NCI-H1417 (cell line): Measurements from ENCODE around the gene FBXW4.

Source experiments
- DNase-seq, 3 experiments: peaks; one replicate each; lab custom pipeline; 2025; lab: John Stamatoyannopoulos, UW

Gene FBXW4

DNA sequence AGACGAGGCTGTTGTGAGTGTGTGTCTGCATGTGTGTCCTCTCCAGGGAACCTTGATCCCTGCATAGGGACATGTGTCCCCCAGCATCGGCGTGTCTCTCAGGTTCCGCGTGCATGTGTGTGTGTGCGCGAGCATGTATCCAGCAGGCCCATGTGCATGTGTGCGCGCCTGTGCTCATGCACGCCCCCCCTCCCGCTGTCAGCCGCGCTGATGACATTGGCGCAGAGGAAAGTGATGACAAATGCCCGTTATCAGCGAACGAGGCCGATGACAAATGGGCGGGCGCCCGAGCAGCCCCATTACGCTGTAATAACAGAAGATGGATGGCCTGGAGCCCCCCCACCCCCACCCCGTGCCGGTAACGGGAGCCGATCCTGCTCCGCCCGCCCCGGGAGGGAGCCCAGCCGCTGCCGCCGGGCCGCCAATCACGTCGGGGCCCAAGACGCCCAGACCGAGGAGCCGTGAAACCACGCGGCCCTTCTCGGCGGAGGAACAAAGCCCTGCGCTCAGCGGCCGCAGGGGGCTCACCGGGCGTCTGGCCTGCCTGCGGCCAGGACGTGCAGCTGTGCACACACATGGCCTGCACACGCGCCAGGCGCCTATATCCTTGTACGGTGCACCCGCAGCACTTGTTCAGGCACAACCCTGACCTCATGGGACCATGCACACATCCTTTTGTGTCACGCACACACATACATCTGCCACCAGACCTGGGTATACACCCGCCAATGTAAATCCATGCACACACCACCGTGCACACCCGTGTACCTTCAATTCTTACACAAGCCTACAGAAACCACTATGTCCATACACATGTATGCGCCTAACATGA lies 128.4 kb downstream of the FBXW4 start:
- DNase-seq: peak; percentile 64 to 87 (median 78)

DNA sequence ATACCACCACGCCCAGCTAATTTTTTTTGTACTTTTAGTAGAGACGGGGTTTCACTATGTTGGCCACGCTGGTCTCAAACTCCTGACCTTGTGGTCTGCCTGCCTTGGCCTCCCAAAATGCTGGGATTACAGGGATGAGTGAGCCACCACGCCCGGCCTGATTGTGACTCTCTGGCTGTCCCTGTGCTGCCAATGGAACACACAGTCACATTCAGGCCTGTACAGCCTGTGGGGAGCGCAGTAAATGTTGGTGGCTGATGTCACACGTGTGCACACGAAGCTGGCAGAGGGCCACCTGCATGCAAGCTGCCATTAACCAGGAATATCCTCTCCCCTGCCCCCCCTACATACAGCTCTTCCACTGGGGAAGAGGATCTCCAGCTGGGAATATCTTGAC lies 129.0 kb downstream of the FBXW4 start:
- peak in 2 of 3 experiments; percentile 64 to 76 for DNase-seq

DNA sequence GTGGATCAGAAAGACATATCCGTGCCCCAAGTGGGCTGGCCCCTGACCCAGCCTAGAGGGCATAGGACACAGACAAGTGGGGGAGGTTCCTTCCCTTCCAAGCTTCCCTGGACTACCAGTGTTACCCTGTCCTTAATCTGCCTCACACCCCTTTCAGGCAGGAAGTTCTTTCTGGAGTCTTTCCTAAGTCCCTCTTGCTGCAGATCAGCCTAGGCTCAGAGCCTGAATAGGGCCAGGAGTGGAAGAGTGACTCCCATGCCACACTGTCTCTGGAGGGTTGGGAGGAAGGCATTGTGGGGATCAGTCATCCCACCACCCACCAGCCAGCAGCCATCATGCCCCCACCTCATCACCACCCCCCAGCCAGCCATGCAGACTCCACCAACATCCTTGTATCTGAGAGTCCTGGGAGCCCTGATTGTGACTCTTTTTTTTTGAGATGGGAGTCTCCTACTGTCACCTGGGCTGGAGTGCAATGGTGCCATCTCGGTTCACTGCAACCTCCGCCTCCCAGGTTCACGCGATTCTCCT lies 129.5 kb downstream of the FBXW4 start:
- no peak for DNase-seq

DNA sequence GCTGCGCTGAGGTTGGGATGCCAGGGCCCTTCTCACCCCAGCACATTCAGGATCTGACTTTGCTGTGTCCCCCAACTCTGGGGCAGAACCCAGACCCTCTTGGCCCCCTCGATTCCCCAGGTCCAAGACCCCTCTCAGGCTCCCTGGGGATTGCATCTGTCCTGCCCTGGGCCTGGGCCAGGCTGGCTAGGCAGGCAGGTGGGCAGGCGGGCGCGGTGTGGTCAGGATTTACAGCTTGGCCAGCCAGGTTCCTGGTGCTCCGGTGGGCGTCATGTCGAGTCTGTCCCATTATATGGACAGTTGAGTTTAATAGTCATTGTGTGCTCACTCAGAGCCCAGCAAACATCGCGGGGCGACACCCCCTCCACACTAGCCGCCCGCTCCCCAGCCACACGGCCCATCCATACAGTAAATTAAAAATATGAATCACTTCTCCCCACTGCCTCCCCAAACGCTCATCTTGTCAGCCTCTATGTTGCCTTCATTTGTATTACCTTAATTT lies 130.4 kb downstream of the FBXW4 start:
- no peak for DNase-seq

DNA sequence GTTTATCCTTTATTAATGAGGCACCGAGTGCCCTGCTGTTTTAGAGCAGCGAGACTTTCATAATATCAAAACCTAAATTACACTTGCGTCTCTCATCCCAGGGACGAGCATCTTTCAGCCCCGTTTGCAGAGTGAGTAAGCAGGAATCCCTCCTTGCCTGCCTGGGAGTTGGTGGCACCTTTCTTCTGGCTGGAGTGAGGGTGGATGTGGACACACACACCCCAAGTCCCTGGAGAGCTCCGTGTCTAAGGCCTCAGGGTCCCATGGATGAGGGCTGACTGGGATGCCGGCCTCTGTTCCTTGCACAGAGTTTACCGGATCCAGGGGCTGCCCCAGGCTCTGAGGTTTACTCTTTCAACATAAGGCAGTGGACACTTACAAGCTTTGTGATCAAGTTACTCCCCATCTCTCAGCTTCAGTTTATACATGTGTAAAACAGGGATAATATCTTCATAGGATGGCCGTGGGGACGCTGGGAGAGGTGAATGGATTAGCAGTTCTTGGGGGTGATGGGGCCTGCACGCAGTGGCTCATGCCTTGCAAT lies 131.4 kb downstream of the FBXW4 start:
- no peak for DNase-seq

DNA sequence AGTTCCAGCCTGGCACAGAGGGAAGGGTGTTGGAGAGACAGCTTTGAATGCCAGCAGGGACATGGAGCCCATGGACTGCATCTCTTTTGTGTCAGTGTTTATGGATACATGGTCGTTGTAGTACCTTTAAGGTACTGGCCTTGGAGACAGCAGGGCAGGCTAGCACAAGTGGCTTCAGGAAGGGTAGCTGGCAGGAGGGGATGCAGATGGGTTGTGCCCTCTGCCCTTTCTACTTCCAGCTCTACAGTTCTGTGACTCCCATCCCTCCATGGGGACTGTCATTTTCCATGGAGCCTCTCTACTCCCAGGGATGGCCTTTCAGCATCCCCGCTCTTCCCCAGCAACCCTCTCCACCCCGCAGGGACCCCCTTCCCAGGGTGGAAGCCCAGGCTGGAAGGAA lies 132.0 kb downstream of the FBXW4 start:
- no peak for DNase-seq

DNA sequence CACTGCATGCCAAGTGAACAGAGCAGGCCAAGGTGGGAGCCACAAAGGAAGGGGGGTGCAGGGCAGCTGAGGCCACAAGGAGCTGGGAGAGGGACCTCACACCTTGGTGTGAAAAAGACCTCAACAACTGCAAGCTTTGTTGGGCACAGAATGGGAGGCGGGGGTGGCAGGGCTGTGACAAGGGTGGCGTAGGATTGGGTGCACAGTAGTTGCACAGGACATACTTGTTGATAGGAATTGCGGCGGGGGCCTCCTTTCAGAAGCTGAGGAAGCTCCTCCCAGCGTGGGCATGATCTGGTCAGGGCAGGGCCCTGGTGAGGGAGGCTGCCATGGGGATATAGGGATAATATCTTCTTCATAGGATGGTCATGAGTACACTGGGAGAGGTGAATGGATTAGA lies 132.7 kb downstream of the FBXW4 start:
- DNase-seq: no peak

DNA sequence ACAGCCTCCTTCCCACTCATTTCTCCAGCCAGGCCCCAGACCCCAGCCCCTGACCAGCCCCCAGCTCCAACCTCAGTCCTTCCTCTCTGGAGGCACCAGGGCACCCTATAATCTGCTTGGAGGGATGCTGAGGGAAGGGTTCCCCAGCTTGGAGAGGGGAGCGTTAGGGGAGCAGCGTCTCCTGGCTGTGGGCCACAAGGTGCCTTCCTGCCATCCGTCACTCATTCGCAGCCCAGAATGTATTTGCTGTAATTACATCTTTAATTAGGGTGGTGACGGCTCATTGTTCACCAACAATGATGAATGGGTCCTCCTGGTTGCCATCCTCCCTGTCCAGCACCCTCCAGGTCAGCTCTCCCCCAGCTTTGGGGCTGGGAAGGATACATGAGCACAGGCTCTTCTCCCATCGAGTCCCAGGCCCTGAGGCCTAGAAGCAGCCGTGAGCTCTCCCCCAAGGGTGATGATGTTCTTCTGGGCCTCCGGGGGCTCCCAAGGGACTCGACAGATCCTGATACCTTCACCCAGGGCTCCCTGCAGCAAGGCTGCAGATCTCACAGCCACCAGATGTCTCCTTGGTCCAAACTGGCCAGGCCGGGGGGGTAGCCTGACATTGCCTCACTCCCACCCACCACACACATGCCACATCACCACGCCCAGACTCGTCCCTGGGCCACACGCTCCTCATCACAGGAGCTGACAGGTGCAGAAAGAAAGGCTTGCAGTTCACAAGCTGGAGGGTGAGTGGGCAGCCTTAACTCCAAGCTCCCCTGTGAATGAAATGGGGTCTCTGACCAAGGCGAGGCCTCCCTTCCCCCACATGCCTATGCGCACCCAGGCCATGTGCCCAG lies 133.7 kb downstream of the FBXW4 start:
- DNase-seq: peak in 2 of 3 experiments; percentile 58 to 84
